NCI-H1105 (cell line): ENCODE measurements around the gene SELENOO.

Experiments used
- DNase-seq: peaks from one replicate; lab custom pipeline; 2025; lab: John Stamatoyannopoulos, UW

SELENOO gene

DNA sequence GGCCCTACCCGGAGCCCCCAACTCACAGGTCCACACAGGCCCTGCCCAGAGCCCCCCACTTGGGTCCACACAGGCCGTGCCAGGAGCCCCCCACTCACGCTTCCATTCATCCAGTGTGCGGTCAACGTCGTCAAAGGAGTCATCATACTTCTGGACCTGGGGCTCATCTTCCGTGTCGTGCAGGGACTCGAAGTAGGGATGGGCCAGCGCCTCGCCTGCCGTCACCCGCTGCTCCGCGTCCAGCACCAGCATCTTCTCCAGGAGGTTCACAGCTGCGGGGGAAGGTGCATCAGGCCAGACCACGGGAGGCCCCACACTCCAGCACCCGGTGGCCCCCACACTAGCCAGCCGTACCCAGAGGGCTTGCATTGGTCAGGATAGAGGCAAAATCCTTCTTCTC, 54.3 kb downstream of the SELENOO start:
- no peak for DNase-seq

DNA sequence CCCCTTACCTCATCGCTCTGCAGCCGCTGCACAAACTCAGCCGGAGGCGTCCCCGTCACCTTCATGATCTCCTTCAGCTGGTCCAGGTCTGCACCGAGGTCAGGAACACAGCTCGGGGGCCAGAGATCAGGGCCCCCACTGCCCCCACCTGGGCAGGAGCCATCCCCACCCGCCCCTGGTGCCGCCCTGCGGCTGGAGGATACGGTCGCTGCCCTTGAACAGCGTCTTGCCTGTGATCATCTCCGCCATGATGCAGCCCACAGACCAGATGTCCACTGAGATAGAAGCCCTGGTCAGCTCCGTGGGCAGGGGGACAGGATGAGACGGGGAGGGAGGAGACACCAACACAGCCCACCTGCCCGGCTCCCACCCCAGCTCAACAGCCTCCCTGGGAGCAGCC, 54.8 kb downstream of the SELENOO start:
- no peak for DNase-seq

DNA sequence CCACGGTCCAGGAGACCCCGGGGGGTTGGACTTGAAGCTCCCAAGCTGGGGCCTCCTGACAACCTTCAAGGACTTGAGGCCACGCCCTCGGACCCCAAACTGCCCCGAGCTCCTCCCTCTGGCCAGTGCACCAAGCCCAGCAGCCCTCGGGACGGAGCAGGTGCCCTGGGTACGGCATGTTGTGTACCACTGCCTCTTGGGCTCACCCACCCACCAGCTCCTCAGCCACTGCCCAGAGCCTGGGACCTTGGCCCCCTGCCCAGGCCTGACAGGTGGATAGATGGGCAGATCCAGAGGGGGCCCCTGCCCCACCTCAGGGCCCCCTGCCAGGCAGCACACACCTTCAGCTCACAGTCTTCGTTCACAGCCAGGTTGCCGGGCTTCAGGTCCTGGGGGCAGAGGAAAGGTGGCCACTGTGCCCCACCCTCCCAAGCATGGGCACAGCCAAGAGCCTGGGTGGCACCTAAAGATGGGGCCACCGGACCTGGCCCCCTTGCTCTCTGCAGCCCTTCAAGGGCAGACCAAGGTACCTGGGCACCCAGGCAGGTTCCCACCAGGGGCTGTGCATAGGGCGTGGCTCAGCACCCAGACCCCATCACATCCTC, 55.5 kb downstream of the SELENOO start:
- no peak for DNase-seq

DNA sequence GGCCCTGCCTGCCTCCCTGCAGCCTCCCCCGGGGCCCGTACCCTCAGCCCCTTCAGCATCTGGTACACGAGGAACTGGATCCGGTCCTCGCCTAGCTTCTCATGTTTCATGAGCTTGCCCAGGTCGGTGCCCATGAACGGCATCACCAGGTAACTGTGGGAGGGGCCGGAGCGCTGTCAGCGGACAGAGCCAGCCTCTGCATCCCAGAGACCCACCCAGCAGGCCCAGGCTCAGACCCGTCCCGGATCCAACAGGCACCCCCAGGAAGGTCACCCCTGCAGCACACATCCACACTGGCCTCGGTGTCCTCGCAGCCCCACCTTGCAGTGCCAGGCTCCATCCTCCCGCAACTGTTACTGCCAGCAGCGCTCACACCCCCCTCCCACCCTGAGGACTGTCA, 56.2 kb downstream of the SELENOO start:
- DNase-seq, result no peak

DNA sequence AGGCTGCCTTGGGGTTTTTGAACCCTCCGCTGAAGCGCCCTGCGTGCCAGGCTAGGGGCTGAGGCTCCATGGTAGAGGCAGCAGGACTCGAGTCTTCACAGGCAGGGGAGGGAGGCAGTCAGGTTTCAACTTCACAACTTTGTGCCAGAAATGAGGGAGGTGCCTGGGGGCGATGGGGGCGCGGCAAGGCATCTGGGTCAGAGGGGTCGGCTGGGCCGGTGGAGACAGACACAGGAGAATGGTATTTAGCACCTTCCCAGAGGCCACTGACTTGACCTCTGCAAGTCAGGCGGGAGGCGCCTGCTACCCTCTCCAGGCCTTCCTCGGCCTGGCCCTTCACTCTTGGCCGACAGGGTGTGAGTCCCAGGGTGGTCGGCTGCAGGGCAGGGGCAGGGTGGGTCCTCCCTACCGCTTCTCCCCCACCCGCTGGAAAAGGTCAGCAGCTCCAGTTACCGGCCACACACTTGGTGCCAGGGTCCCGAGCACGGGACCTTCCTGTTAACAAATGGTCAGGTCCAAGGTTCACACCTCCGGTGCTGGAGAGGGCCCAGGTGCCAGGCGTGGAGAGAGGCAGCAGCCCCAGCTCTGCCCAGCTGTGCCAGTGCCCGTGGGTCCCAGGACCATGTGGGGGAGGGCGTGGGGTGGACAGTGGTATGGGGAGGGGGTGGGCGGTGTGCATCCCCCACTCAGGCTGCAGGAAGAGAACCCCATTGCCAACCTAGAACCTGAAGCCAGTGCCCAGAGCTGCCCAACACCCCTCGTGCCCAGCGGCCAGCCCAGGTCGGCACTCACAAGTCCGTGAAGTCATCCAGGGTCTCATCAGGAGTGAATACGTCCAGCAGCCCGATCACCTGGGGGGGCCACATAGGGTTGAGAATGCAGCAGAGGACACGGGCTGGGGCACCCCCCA, 56.9 kb downstream of the SELENOO start:
- no peak for DNase-seq

DNA sequence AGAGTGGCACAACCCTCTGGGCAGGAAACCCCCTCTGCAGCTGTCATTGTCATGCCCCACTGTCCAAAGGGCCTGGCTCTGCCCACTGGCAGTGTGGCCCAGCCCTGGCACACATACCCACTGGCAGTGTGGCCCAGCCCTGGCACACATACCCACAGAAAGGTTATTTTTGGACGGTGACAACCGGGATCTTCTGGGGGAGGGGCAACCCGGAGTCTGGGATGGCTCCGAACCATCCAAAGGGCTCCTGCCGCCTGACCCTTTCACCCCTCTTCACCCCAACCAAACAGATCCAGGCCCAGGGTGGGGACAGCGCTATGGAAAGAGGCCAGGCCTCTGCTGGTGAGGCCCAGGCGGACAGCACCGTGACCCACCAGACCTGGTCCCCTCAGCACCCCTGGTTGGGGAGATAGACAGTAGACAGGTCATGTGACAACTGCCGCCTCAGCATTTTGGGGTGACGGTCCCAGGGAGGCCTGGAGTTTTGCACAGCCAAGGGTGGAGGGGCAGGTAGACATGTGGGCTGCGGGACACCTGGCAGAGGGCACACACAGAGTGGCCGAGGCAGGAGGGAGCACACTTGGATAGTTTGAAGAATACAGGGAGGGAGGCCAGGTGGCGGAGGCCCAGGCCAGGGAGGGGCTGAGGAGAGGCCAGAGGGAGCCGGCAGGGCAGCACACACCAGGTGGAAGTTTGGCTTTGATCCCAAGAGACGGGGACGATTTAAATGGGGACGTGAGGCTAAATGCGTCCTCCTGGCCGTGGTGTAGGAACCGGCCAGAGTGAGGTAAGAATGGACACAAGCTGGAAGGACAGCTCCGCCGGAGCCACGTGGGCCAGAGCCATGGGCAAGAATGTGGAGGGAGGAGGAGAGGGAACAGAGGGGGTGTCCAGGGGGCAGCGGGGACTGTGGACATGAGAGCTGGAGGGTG, 57.8 kb downstream of the SELENOO start:
- no peak for DNase-seq

DNA sequence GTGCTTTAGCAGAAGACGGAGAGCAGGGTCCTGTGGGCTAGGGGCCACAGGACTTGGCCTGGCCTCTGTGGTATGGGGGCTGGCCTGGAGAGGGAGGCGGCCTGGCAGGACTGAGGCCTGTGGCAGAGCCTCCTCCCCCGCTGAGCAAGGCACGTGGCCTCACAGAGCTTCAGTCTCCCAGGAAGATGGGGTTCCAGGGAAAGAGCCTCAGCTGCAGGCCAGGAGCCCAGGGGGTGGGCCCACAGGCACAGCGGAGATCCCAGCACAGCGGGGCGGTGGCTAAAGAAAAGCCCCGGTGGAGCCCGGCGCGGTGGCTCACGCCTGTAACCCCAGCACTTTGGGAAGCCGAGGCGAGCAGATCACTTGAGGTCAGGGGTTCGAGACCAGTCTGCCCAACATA, 58.5 kb downstream of the SELENOO start:
- no peak for DNase-seq

DNA sequence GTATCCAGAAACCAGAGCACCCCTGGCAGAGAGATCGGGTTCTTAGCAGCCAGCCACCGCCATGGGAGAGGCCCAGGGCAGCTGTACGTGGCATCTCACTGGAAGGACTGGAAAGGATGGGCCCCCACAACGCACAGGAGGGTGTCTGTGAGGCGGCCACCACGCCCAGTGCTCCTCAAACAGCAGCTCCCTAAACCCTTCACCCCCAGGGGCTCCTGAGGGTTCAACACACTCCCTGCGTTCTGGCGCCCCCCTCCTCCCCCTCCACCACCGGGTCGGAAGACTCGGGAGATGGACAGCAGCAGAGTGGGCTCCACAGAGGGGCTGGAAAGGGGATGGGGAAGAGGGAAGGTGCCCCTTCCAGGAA, 59.6 kb downstream of the SELENOO start:
- no peak for DNase-seq

DNA sequence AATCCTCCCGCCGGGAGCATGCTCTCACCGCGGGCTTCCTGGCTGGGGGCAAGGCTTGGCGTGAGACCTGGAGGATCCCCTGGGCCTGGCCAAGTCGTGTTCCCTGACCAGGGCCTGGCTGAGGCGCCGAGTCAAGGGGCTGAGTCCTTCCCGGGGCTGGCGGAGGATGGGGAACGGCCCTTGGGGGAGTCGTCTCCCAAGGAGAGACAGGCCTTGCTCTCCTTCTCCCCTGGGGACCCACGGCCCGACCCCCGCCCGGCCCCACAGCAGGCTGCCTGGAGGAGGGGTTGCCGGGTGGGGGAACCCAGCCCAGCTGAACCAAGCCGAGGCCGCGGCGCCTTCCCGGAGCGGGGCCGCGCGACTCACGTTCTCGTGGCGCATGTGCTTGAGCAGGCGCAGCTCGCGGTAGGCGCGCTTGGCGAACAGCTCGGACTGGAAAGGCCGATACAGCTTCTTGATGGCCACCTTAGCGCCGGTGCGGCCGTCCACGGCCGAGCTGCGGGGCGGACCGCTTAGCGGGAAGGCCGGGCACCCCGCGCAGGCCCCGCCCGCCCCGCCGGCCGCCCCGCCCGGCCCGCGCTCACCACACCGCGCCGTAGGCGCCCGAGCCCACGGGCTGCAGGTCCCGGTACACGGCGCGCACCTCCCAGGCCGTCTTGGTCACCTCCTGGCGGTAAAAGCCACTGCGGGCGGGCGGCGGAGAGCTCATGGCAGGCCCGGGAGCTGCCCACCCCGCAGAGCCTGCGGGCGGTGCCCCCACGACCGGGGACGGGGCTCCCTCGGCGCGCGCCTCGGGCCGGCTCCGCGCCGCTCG, 60.2 kb downstream of the SELENOO start:
- DNase-seq, result peak; percentile 21

DNA sequence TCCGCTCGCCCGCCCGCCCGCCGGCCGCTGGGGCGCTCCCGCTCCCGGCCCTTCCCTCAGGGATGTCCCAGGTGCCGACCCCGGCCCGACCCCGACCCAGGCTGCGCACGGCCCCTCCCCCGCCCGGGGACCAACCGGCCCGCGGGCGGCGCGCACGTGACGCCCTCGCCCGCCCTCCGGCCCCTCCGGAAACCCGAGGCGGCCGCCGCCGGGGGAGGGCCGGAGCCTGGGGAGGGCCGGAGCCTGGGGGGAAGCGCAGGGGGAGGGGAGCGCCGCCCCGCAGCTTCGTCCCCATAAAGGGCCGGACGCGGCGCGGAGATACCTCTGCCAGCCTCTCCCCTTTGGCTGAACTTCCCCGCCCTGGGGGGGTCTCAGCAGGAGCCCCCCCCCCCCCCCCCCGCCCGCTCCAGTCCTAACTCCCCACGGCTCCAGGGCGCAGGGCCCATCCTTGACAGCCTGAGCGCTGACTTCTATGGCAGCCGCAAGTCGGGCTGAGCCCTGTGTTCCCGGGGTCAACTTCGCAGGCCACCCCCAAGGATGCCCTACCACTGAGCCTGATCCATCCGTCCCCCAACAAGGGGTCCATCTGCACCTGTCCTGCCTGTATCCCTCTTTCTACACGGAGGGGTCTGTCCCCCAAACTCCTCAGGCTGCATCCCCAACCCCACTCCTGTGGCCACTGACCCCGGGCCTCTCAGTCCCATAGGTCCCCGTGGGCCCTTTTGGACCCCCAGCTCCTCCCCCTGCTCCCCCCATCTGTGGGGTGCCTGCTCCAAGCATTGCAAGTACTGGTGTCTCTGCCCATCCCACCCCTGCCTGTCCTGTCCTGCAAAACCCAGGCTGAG, 61.0 kb downstream of the SELENOO start, which contains the start of gene MAPK12:
MAPK12 (minus strand) TSS at position 69 of the 845 bp plus-strand sequence. CDS start 174 bp downstream, outside the sequence.
- DNase-seq, result no peak

DNA sequence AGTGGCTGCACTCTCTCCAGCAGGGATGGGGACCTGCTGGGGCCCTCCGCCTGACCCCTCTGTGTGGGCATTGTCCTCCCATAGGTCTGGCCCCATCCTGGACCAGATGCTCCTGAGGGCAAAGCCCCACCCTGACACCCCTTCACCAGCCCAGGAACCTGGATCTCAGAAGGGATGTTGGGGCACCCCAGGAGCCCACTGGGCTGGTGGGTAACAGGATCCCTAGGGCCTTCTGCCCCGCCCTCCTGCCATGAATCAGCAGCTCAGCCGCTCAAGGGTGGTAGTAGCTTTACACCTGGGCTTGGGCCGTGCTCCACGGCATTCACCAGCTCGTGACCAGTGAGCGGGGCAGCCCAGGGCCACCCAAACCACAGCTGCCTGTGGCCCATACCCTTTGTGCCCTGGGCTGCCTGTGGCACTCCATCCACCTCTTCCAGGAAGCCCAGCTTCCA, 61.7 kb downstream of the SELENOO start:
- no peak for DNase-seq

DNA sequence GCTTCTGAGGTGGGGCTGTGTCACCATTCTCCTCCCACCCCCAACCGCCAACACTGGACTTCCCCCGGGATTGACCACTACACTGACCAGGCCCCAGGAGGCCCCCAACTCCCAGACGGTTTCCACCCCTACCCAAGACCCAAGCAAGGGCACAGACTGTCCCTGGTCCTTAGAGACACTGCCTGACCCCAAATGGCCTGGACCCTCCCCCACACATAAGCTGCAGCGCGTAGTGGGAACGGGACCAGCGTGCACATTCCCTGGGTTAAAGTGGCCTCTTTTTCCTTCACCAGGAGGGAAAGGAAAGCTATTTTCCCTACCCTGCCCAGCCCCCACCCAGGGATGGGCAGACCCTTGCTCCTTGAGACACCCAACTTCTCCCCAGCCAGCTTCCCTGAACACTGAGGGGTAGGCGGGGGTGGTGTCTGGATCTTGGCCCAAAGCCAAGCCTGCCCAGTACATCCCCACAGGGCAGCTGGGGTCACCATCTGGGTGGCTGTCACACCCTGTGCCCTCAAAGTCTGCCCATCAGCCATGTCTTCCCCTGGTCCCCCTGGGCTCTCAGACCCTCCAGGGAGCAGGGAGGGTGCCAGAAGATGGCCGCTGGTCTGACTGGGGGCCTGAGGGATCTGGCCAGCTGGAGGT, 62.3 kb downstream of the SELENOO start:
- DNase-seq, result no peak

DNA sequence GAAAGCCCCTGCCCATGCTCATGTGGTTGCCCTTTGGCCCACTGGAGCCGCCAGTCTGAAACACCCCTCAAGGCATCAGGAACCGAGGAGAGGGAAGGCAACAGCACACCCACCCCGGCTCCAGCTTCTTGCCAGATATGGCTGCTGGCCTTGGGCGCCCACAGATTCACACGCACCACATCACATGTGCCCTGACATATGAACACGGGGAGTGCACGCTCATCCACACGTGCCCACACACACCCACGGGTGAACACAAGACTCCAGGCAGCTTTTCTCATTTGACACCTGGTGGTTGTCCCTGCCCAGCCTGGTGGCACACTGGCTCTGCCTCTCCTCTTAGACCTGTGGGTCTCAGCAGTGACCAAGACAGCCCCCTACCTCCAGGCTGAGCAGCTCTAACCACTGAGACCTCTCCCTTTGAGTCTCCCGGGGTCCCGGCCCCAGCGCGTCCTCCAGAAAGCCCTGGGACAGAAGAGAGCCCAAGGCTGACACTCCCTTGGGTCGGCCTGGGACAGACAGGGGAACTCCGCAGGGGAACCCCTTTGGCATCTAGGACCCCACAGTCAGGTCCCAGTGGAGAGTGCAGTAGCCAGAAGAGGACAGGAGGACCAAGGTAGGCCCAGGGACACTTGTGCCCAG, 63.4 kb downstream of the SELENOO start:
- no peak for DNase-seq

DNA sequence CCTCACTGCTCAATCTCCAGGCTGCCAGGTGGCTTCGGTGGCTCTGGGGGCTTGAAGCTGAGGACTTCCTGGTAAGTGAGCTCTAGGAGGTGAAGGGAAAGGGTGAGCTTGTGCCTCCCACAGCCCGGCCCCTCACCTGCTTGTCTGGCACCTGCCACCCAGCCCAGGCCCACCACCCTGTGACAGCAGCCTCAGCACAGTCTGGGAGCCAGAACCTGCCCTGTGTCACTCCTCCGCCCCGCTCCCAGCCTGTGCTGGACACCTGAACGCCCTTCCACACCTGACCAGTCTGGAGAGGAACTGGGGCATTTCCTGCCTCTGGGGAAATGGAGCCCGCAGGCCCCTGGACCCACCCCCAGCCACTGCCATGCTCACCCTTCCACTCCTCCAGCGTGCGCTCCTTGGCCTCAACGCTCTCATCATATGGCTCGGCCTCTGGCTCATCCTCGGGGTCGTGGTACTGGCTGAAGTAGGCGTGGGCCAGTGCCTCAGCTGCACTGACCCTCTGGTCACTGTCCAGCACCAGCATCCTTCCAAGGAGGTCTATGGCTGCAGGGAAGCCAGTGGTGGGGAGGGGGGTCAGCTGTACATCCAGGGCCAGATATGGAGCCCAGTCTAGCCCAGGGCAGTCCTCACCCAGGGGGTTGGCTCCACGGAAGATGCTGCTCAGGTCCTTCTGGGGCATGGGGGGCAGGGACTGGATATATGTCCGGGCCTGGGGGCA, 64.3 kb downstream of the SELENOO start:
- no peak for DNase-seq

DNA sequence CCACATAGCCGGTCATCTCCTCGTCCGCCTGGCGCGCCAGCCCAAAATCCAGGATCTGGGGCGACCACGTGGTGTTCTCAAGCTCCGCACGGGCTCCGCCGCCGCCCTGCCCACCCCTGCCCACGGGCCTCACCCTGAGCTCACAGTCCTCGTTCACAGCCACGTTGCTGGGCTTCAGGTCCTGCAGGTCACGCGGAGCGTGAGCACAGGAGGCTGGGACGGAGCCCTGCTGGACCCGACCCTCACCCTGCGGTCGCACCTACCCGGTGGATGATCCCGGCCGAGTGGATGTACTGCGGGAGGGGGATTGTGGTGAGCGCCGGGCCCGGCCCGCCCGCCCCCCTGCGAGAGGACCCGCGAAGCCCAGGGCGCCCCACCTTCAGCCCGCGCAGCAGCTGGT, 66.2 kb downstream of the SELENOO start:
- no peak for DNase-seq
